Prostate gland (tissue), 2 donors: Measurements from ENCODE around the gene PLOD2. TPM values are rescaled to one million over a fixed set of nuclear protein-coding genes. Genes with fewer than 3 reads are reported as not detected.

ENCODE experiments used
- DNase-seq: peaks from one replicate; pipeline ENCODE4 v3.0.0-alpha.2; 2019; ENCODE audit warnings: low spot score
- H3K27ac ChIP-seq, 2 donors: fragments of 200-600 bp; sonication (generic); 2 replicates each; pipeline ENCODE4 v1.5.1; 2017 to 2019
- H3K27me3 ChIP-seq: fragments of 200-600 bp; sonication (generic); replicated peaks from 2 replicates; pipeline ENCODE4 v1.5.1; 2019; ENCODE audit not compliant: insufficient read depth
- H3K36me3 ChIP-seq, 2 donors: fragments of 200-600 bp; sonication (generic); 1 replicate in 1 of 2; 2 replicates in 1 of 2; pipeline versions ENCODE4 v1.5.1 to v1.8.1; 2017 to 2019
- H3K4me1 ChIP-seq: fragments of 200-600 bp; sonication (generic); replicated peaks from 2 replicates; pipeline ENCODE4 v1.5.1; 2019
- H3K4me3 ChIP-seq, 2 donors: fragments of 200-600 bp; sonication (generic); 2 replicates each; pipeline ENCODE4 v1.5.1; 2017 to 2019
- H3K9me3 ChIP-seq: fragments of 200-600 bp; sonication (generic); 2 replicates; pipeline ENCODE4 v1.5.1; 2017
- CTCF ChIP-seq, 4 experiments: fragments of 200-600 bp in 2 of 4; fragments of 450-650 bp in 2 of 4; sonication (generic) in 2 of 4; IDR thresholded peaks; 1 replicate in 3 of 4; 2 replicates in 1 of 4; pipeline ENCODE4 v1.5.1; 2016 to 2019; ENCODE audit warnings: antibody characterized with exemption in 4 of 4, mild to moderate bottlenecking in 2 of 4, moderate library complexity in 2 of 4
- POLR2A ChIP-seq: fragments of 450-650 bp; IDR thresholded peaks from one replicate; pipeline ENCODE4 v1.6.1; 2016; ENCODE audit warnings: antibody characterized with exemption, mild to moderate bottlenecking
- POLR2AphosphoS5 ChIP-seq: sonication (generic); formaldehyde crosslinking; IDR thresholded peaks from one replicate; pipeline ENCODE4 v1.6.1; 2017; ENCODE audit warnings: antibody characterized with exemption
- WGBS: methylation state at CpG from one replicate; pipeline ENCODE4 v1.1.5; 2018; 5-methylcytosine and 5-hydroxymethylcytosine counted together
- intact Hi-C: fragments of 100-400 bp; cut with DNase I; formaldehyde crosslinking; loops from one replicate; pipeline ENCODE4 v1.14.2; 2022
- total RNA-seq, 2 donors: library from RNA; depleted of rRNA; stranded (reverse); fragments of >200 nt; gene quantifications; one replicate each; pipeline ENCODE4 v1.1.0, GENCODE V29; 2016

Gene PLOD2
- total RNA-seq, 2 donors from 2014 or later = 10.7 to 14.6 TPM

- H3K4me1 ChIP-seq = no peaks in the 10 kb centered on the region
- 57% methylated on average over 4 of the region's 4 CpGs for WGBS
- H3K27ac ChIP-seq = no peak overlapping the region
- DNase-seq = no peak
- H3K36me3 ChIP-seq = no peaks in the 10 kb centered on the region
- intact Hi-C loops = no loop called here
- no peaks in the 10 kb centered on the region for H3K27me3 ChIP-seq
- H3K4me3 ChIP-seq = no peak overlapping the region
- H3K9me3 ChIP-seq = no peaks in the 10 kb centered on the region
- TF ChIP-seq POLR2A (no peak), CTCF (IDR thresholded peaks at IDR 0.05) (no peak), POLR2AphosphoS5 (no peak)
These were observed 141.5 kb downstream of the PLOD2 start for GRCh38 chr3:146019508-146019907.

Other genes with a start within 250 kb of the PLOD2 start
- gene PLSCR4, start 89.9 kb upstream of the PLOD2 start, total RNA-seq = 10 to 100 TPM; 14.2 to 77.4 TPM